Spleen (tissue), 11 donors: ENCODE measurements around the gene PLA2G12A. TPM values are rescaled to one million over a fixed set of nuclear protein-coding genes. Genes with fewer than 3 reads are reported as not detected.

ENCODE experiments used
- DNase-seq: peaks from one replicate; pipeline ENCODE4 v3.0.0-alpha.2; 2020
- H3K27ac ChIP-seq, 8 donors: fragments of 200-600 bp; sonication (generic) in 7 of 8; 1 replicate in 4 of 8; 2 replicates in 4 of 8; pipeline versions ENCODE4 v1.5.0 to v1.8.0; 2016 to 2021; ENCODE audit warnings: inconsistent platforms in 4 of 8, mild to moderate bottlenecking in 4 of 8, moderate library complexity in 1 of 8
- H3K27me3 ChIP-seq, 7 donors: fragments of 200-600 bp; sonication (generic) in 6 of 7; replicated peaks in 1 of 7; 1 replicate in 4 of 7; 2 replicates in 3 of 7; pipeline versions ENCODE4 v1.5.0 to v1.8.0; 2016 to 2021; ENCODE audit warnings: inconsistent platforms in 3 of 7, mild to moderate bottlenecking in 1 of 7
- H3K36me3 ChIP-seq, 6 donors: fragments of 200-600 bp; sonication (generic) in 5 of 6; 1 replicate in 4 of 6; 2 replicates in 2 of 6; pipeline versions ENCODE4 v1.5.0 to v1.8.0; 2016 to 2021; ENCODE audit warnings: inconsistent platforms in 2 of 6
- H3K4me1 ChIP-seq, 6 donors: fragments of 200-600 bp; sonication (generic) in 5 of 6; 1 replicate in 3 of 6; 2 replicates in 3 of 6; pipeline versions ENCODE4 v1.5.0 to v1.8.0; 2016 to 2021; ENCODE audit warnings: inconsistent platforms in 3 of 6
- H3K4me3 ChIP-seq, 8 donors: fragments of 200-600 bp; sonication (generic) in 7 of 8; 1 replicate in 4 of 8; 2 replicates in 4 of 8; pipeline versions ENCODE4 v1.5.0 to v1.8.0; 2016 to 2021; ENCODE audit warnings: inconsistent platforms in 4 of 8, mild to moderate bottlenecking in 4 of 8, moderate library complexity in 2 of 8
- H3K9me3 ChIP-seq, 8 donors: fragments of 200-600 bp; sonication (generic) in 7 of 8; 1 replicate in 4 of 8; 2 replicates in 4 of 8; pipeline versions ENCODE4 v1.5.0 to v1.8.0; 2016 to 2021; ENCODE audit warnings: inconsistent platforms in 4 of 8
- CTCF ChIP-seq, 11 experiments: fragments of 200-600 bp in 7 of 11; fragments of 450-650 bp in 4 of 11; sonication (generic) in 4 of 11; IDR thresholded peaks in 8 of 11; conservative IDR thresholded peaks in 3 of 11; 1 replicate in 7 of 11; 2 replicates in 4 of 11; pipeline versions ENCODE4 v1.4.0 to v1.8.0; 2016 to 2021; ENCODE audit warnings: antibody characterized with exemption in 11 of 11, inconsistent platforms in 4 of 11, mild to moderate bottlenecking in 1 of 11
- POLR2A ChIP-seq, 3 donors: fragments of 450-650 bp; IDR thresholded peaks; one replicate each; pipeline ENCODE4 v1.5.1; 2017; ENCODE audit warnings: antibody characterized with exemption in 3 of 3, mild to moderate bottlenecking in 1 of 3
- POLR2AphosphoS5 ChIP-seq, 3 donors: sonication (generic); formaldehyde crosslinking; IDR thresholded peaks; one replicate each; pipeline ENCODE4 v1.5.1; 2017; ENCODE audit warnings: antibody characterized with exemption in 3 of 3
- WGBS, 5 donors: extraction: QIAGEN DNeasy Blood & Tissue Kit in 3 of 5; methylation state at CpG; one replicate each; pipeline versions ENCODE4 v1.1.5 to v1.1.7; 2013 to 2018; 5-methylcytosine and 5-hydroxymethylcytosine counted together
- intact Hi-C: fragments of 100-400 bp; cut with DNase I; formaldehyde crosslinking; loops from one replicate; pipeline ENCODE4 v1.15.0; 2023; ENCODE audit warnings: low total_unique reads
- polyA plus RNA-seq, 3 donors: library from polyadenylated mRNA; stranded (reverse); fragments of 200-250 nt; gene quantifications; one replicate each; pipeline ENCODE4 v1.2.1, GENCODE V29; 2013
- total RNA-seq, 7 donors: library from RNA; depleted of rRNA in 3 of 7; stranded (reverse); fragments of >200 nt in 3 of 7; fragmentation: NEBNext Ultra II Directional in 4 of 7; extraction: Animal tissue kit (Norgen Biotek cat#: 25700) in 4 of 7; gene quantifications; one replicate each; pipeline versions ENCODE4 v1.1.0 to v1.2.1, GENCODE V29; 2016 to 2021
- donor health status: healthy with polysubstance abuse.
- donor health status: DM: no; HTN: no; CAD: no; lungs with moderate emphysema.
- donor health status: DM: no; HTN: no; CAD: no.
- donor health status: Bipolar disorder and iron deficiency.
- donor health status: healthy.
- donor health status: DM: no; HTN: no; CAD: no.
- donor health status: DM: yes; HTN: yes; CAD: no.

PLA2G12A gene
- total and polyA plus RNA-seq, 10 donors: 2.6 to 21.4 (median 15.8) TPM

- no peaks in the 10 kb centered on the region for H3K27me3 ChIP-seq
- no peak for DNase-seq
- H3K4me3 ChIP-seq: no peak overlapping the region
- peaks cover 0 to 17% (median 2%) of the 10 kb centered on the region in 6 donors for H3K36me3 ChIP-seq
- no peaks in the 10 kb centered on the region for H3K4me1 ChIP-seq
- 71 to 95% (median 93%) methylated on average over 2 of the region's 2 CpGs for WGBS, 5 donors
- TF ChIP-seq CTCF (IDR thresholded peaks at IDR 0.05 in 8 of 11, conservative IDR thresholded peaks at IDR 0.05 in 3 of 11) (no peak), POLR2A (IDR thresholded peaks at IDR 0.05) (no peak), POLR2AphosphoS5 (IDR thresholded peaks at IDR 0.05) (no peak)
- intact Hi-C loops: no loop called here
- H3K9me3 ChIP-seq: no peaks in the 10 kb centered on the region
- H3K27ac ChIP-seq: no peak overlapping the region
Observed at GRCh38 chr4:109746728-109747127, 16.9 kb upstream of the PLA2G12A start.

DNA sequence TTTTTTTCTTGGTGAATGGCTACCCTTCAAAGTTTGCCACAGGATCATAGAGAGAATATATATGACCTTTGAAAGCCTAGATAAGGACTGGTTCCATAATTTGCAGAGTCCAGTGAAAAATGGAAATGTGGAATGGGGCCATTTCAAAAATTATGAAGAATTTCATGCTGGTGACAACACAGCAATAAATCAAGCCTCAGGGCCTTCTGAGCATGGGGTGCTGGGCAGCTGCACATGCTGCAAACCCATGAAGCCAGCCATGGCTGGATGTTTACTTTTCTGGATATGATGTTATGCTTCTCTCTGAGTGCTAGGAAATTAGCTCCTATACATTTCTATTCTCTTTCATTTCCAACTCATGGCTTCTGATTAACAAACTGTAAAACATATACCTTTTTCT, 16.0 kb upstream of the PLA2G12A start:
- Histone ChIP-seq H3K4me1 (no peaks in the 10 kb centered on the region), H3K9me3 (no peaks in the 10 kb centered on the region), H3K27ac (no peak overlapping the region), H3K4me3 (no peak overlapping the region), H3K36me3 (peaks cover 0 to 23% (median 3%) of the 10 kb centered on the region in 6 donors), H3K27me3 (no peaks in the 10 kb centered on the region)
- intact Hi-C loops: no loop called here
- TF ChIP-seq POLR2A (IDR thresholded peaks at IDR 0.05) (no peak), POLR2AphosphoS5 (IDR thresholded peaks at IDR 0.05) (no peak), CTCF (IDR thresholded peaks at IDR 0.05 in 8 of 11, conservative IDR thresholded peaks at IDR 0.05 in 3 of 11) (no peak)
- no peak for DNase-seq

- Histone ChIP-seq H3K27me3 (no peaks in the 10 kb centered on the region), H3K27ac (no peak overlapping the region), H3K36me3 (peaks cover 0 to 12% (median 0%) of the 10 kb centered on the region in 6 donors), H3K4me3 (no peak overlapping the region), H3K9me3 (no peaks in the 10 kb centered on the region), H3K4me1 (no peaks in the 10 kb centered on the region)
- intact Hi-C loops: loop anchor here (10.0 kb wide), 2 partner anchors 65 to 315 kb away; partner anchors contain the start of gene CFI
- DNase-seq: no peak
- no peak for TF ChIP-seq POLR2A (IDR thresholded peaks at IDR 0.05)
- no peak for TF ChIP-seq CTCF (IDR thresholded peaks at IDR 0.05 in 8 of 11, conservative IDR thresholded peaks at IDR 0.05 in 3 of 11)
- no peak for TF ChIP-seq POLR2AphosphoS5 (IDR thresholded peaks at IDR 0.05)
- WGBS, 5 donors: 86 to 96% (median 94%) methylated on average over 3 of the region's 3 CpGs
Observed at GRCh38 chr4:109739547-109739946, 9.7 kb upstream of the PLA2G12A start.

DNA sequence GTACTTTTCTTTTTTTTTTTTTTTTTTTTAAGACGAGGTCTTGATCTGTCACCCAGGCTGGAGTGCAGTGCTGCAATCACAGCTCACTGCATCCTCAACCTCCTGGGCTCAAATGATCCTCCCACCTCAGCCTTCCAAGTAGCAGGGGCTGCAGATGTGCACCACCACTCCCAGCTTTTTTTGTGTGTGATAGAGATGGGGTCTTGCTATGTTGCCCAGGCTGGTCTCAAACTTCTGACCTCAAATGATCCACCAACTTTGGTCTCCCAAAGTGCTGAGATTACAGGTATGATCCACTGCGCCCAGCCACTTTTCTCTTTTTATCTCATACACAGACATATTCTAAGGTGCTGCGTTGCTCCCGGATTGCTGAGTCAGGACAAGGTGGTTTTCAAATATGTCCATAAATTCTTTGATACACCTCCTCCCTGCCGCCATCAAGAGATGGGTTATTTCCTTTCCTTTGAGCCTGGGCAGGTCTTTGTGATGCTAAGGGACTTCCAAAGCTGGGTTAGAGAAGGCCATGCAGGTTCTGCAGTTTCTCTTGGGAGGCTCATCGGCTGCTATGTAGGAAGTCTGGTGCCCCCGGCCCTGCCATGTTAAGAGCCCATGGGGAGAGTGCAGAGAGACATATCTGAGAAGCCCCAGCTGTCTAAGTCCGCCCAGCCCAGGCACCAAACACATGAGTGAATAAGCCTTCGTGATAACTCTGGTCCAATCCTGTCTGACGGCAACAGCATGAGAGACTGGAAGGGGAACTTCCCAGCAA, 8.4 kb upstream of the PLA2G12A start:
- Histone ChIP-seq H3K4me3 (no peak overlapping the region), H3K27me3 (no peaks in the 10 kb centered on the region), H3K27ac (no peak overlapping the region), H3K36me3 (peaks cover 0 to 12% (median 0%) of the 10 kb centered on the region in 6 donors), H3K4me1 (no peaks in the 10 kb centered on the region), H3K9me3 (no peaks in the 10 kb centered on the region)
- DNase-seq: peak; percentile 58
- 90 to 93% (median 92%) methylated on average over 10 of the region's 10 CpGs for WGBS, 5 donors
- intact Hi-C loops: loop anchor here (10.0 kb wide), 2 partner anchors 67 to 313 kb away; partner anchors contain the start of gene CFI
- TF ChIP-seq POLR2A (IDR thresholded peaks at IDR 0.05): no peak
- TF ChIP-seq POLR2AphosphoS5 (IDR thresholded peaks at IDR 0.05): no peak
- TF ChIP-seq CTCF (IDR thresholded peaks at IDR 0.05 in 8 of 11, conservative IDR thresholded peaks at IDR 0.05 in 3 of 11): no peak
